Prostate gland (tissue), 2 donors: ENCODE data around the gene SUSD2.

ENCODE experiments used
- POLR2A ChIP-seq: fragments of 450-650 bp; IDR thresholded peaks from one replicate; pipeline ENCODE4 v1.6.1; 2016; ENCODE audit warnings: antibody characterized with exemption, mild to moderate bottlenecking
- TF ChIP-seq, protein P1 (sequence below), 4 experiments: fragments of 200-600 bp in 2 of 4; fragments of 450-650 bp in 2 of 4; sonication (generic) in 2 of 4; IDR thresholded peaks; 1 replicate in 3 of 4; 2 replicates in 1 of 4; pipeline ENCODE4 v1.5.1; 2016 to 2019; ENCODE audit warnings: antibody characterized with exemption in 4 of 4, mild to moderate bottlenecking in 2 of 4, moderate library complexity in 2 of 4

DNA sequence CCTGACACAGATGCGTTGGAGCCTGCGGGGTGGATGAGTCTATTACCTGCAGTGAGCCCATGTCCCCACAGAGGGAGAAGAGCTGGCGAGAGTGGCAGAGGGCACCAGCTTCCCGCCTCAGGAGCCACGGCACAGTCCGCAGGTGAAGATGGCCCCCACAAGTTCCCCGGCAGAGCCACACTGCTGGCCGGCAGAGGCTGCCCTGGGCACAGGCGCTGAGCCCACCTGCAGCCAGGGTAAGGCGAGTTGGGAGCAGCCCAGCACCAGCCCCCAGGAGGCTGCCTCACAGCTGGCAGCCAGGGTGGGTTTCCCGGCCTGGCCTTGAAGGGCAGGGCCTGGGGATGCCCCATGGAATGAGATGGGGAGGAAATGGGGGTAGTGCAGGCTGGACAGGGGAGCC is 5.2 kb upstream of the SUSD2 start:
- TF ChIP-seq, protein P1, sequence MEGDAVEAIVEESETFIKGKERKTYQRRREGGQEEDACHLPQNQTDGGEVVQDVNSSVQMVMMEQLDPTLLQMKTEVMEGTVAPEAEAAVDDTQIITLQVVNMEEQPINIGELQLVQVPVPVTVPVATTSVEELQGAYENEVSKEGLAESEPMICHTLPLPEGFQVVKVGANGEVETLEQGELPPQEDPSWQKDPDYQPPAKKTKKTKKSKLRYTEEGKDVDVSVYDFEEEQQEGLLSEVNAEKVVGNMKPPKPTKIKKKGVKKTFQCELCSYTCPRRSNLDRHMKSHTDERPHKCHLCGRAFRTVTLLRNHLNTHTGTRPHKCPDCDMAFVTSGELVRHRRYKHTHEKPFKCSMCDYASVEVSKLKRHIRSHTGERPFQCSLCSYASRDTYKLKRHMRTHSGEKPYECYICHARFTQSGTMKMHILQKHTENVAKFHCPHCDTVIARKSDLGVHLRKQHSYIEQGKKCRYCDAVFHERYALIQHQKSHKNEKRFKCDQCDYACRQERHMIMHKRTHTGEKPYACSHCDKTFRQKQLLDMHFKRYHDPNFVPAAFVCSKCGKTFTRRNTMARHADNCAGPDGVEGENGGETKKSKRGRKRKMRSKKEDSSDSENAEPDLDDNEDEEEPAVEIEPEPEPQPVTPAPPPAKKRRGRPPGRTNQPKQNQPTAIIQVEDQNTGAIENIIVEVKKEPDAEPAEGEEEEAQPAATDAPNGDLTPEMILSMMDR (IDR thresholded peaks at IDR 0.05) = no peak
- no peak for TF ChIP-seq POLR2A
